Calu3 (cell line): Measurements from ENCODE around the gene ATP5F1D. TPM values are rescaled to one million over a fixed set of nuclear protein-coding genes. Genes with fewer than 3 reads are reported as not detected.
A peak's percentile ranks its signal among the peaks of the same experiment; 100 is the strongest.

ENCODE experiments used
- BruUV-seq: library from RNA; stranded (reverse); fragments of 400-500 nt; replicated peaks from 2 replicates; lab custom pipeline; 2021; lab: Mats Ljungman, UMichigan
- CTCF ChIA-PET: fragments of 300-600 bp; sonication (Branson Sonifier 250); formaldehyde crosslinking; loops from one replicate; lab custom pipeline; 2022; ENCODE audit warnings: antibody characterized with exemption; lab: Charles Lee
- DNase-seq: peaks from one replicate; pipeline ENCODE4 v3.0.0; 2022
- H3K27ac Mint-ChIP-seq: one replicate; pipeline ENCODE4 v1.8.0; 2022; ENCODE audit warnings: mixed read lengths; ENCODE audit not compliant: unreplicated experiment
- H3K27me3 Mint-ChIP-seq: one replicate; pipeline ENCODE4 v1.8.0; 2022; ENCODE audit warnings: mixed read lengths; ENCODE audit not compliant: unreplicated experiment
- H3K36me3 Mint-ChIP-seq: one replicate; pipeline ENCODE4 v1.8.0; 2022; ENCODE audit warnings: mild to moderate bottlenecking, moderate library complexity, mixed read lengths; ENCODE audit not compliant: insufficient read depth, unreplicated experiment
- H3K4me1 Mint-ChIP-seq: one replicate; pipeline ENCODE4 v1.8.0; 2022; ENCODE audit warnings: mild to moderate bottlenecking, low read depth, mixed read lengths; ENCODE audit not compliant: unreplicated experiment
- H3K4me3 Mint-ChIP-seq: one replicate; pipeline ENCODE4 v1.8.0; 2022; ENCODE audit warnings: mild to moderate bottlenecking, low read depth, moderate library complexity, mixed read lengths; ENCODE audit not compliant: unreplicated experiment
- H3K9me3 Mint-ChIP-seq: one replicate; pipeline ENCODE4 v1.8.0; 2022; ENCODE audit warnings: low read depth, mixed read lengths; ENCODE audit not compliant: unreplicated experiment
- intact Hi-C: fragments of 100-400 bp; cut with micrococcal nuclease; formaldehyde crosslinking; loops from one replicate; pipeline ENCODE4 v1.10.0; 2022; ENCODE audit not compliant: unreplicated experiment
- total RNA-seq: library from RNA; stranded (reverse); gene quantifications from 2 replicates; pipeline ENCODE4 v1.2.3, GENCODE V29; 2022
- TF ChIP-seq, protein P1 (sequence below): fragments of 200-600 bp; IDR thresholded peaks from one replicate; pipeline ENCODE4 v1.8.0; 2022; ENCODE audit warnings: antibody characterized with exemption; ENCODE audit not compliant: unreplicated experiment

Gene ATP5F1D
- total RNA-seq, 1 experiment from 2014 or later: 91.8 TPM

DNA sequence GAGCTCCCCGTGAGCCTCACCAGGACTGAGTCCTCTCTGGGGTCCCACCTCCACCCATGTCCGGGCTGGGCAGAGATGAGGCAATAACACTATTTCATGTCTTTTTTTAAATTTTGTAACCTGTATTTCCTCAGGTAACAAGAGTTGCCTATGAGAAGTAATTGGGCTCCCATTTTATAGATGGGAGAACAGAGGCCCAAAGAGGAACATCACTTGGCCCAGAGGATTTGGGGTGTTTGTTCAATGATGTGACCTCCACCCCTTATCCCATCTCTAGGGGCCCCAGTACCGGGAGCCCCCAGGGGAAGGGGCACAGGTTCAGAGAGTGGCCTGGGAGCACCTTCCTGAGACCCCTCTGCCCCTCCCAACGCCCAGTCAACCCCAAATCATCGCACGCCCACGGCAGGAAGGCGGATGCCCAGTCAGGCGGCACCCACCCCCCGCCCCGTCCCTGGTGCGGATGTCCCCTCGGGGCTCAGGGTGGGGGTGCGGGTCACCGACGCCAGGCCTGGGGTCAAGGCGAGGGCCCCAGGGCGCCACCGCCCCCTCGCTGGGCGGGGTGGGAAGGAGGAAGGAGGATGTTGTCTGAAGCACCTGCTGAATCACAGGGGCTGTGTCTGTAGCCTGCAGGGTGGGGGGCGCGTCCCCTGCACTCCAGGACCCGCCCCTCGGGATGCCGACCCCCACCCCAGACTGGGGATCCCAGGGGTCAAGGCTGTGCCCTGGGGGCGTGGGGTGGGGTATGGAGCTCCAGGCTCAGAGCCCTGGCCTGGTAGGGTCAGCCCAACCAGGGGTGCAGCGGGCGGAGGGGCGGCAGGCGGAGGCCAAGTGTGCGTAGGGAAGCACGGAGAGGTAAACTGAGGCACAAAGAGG, 18.6 kb downstream of the ATP5F1D start:
- DNase-seq: no peak
- H3K4me1 Mint-ChIP-seq: peaks cover 29% of the 10 kb centered on the region
- H3K36me3 Mint-ChIP-seq: peaks cover 84% of the 10 kb centered on the region
- intact Hi-C loops: no loop called here
- H3K4me3 Mint-ChIP-seq: peak overlapping the region; percentile 90
- TF ChIP-seq, protein P1, sequence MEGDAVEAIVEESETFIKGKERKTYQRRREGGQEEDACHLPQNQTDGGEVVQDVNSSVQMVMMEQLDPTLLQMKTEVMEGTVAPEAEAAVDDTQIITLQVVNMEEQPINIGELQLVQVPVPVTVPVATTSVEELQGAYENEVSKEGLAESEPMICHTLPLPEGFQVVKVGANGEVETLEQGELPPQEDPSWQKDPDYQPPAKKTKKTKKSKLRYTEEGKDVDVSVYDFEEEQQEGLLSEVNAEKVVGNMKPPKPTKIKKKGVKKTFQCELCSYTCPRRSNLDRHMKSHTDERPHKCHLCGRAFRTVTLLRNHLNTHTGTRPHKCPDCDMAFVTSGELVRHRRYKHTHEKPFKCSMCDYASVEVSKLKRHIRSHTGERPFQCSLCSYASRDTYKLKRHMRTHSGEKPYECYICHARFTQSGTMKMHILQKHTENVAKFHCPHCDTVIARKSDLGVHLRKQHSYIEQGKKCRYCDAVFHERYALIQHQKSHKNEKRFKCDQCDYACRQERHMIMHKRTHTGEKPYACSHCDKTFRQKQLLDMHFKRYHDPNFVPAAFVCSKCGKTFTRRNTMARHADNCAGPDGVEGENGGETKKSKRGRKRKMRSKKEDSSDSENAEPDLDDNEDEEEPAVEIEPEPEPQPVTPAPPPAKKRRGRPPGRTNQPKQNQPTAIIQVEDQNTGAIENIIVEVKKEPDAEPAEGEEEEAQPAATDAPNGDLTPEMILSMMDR: no peak
- no peaks in the 10 kb centered on the region for H3K9me3 Mint-ChIP-seq
- CTCF ChIA-PET: interaction anchor here (1.4 kb wide), 1 partner anchor 16 kb away, joined by 3 read pairs; no protein-coding TSS in a partner anchor
- H3K27ac Mint-ChIP-seq: peak overlapping the region; percentile 97
- BruUV-seq: no TSS peak
- no peaks in the 10 kb centered on the region for H3K27me3 Mint-ChIP-seq

DNA sequence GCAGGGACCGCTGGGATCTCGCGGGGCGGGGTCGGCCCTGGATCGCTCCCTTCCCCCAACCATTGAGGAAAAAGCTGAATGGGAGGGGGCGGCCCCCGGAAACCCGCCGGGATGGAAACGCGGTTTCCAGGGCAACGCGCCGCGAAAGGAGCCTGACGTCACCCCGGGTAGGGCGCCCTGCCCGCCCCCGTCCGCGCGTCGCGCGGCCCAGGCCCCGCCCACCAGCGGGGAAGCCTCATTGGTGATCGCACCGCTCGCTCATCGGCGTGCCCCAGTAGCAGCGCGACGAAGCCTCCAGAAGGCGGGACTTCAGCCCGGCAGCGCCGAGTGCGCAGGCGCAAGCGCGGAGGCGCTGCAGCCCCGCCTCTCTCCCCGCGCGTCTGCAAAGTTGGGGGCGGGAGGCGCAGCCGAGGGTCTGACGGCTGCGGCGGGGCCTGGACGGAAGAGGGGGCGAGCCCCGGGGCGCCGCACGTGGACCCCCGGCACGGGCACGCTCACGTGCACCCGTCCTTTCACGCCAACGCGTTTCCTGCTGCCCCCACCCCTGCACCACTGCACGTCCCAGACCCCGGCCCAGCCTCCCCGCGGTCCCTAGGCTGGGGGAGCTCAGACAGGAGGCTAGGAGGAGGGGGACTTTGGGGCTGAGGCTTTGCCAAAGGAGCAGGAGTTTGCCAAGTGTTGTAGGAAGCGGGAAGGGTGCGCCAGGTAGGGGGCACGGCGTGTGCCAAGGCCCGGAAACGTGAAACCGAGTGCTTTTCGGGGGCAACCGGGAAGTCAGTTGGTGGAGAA, 19.4 kb downstream of the ATP5F1D start:
- H3K9me3 Mint-ChIP-seq: no peaks in the 10 kb centered on the region
- peak overlapping the region; percentile 90 for H3K4me3 Mint-ChIP-seq
- peak; percentile 94 for DNase-seq
- CTCF ChIA-PET: interaction anchor here (1.2 to 1.7 kb wide), 2 partner anchors 8 to 17 kb away, joined by 4 to 6 read pairs; no protein-coding TSS in a partner anchor
- TF ChIP-seq, protein P1: no peak
- no peaks in the 10 kb centered on the region for H3K27me3 Mint-ChIP-seq
- intact Hi-C loops: no loop called here
- BruUV-seq: no TSS peak
- peak overlapping the region; percentile 97 for H3K27ac Mint-ChIP-seq
- H3K36me3 Mint-ChIP-seq: peaks cover 80% of the 10 kb centered on the region
- peaks cover 29% of the 10 kb centered on the region for H3K4me1 Mint-ChIP-seq

DNA sequence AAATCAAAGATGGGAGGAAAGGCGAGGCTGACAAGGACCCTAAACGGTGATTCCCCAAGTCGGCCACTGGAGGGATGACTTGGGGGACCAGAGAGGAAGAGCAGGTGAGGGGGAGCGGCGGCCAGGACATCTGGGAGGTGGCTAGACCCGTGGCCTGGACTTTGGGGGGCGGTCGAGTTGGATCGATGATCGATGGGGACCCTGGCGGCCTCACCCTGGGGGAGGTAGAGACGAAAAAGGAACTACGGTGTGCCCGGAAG, 19.9 kb downstream of the ATP5F1D start:
- H3K27ac Mint-ChIP-seq: peak overlapping the region; percentile 97

More for the DNA sequence above, 19.9 kb downstream of the ATP5F1D start:
- TF ChIP-seq, protein P1: no peak
- CTCF ChIA-PET: interaction anchor here (1.2 to 1.7 kb wide), 2 partner anchors 8 to 17 kb away, joined by 4 to 6 read pairs; no protein-coding TSS in a partner anchor
- BruUV-seq: no TSS peak
- Mint-ChIP-seq H3K36me3 (peaks cover 79% of the 10 kb centered on the region), H3K4me1 (peaks cover 29% of the 10 kb centered on the region), H3K4me3 (peak overlapping the region; percentile 90), H3K9me3 (no peaks in the 10 kb centered on the region), H3K27me3 (no peaks in the 10 kb centered on the region)
- intact Hi-C loops: no loop called here
- DNase-seq: no peak
